Fibroblast of peridontal ligament (primary cell): ENCODE data around the gene STIP1.

Experiments used
- DNase-seq: peaks from one replicate; pipeline ENCODE4 v3.0.0-alpha.2; 2010; ENCODE audit errors: extremely low read depth

Gene STIP1

DNA sequence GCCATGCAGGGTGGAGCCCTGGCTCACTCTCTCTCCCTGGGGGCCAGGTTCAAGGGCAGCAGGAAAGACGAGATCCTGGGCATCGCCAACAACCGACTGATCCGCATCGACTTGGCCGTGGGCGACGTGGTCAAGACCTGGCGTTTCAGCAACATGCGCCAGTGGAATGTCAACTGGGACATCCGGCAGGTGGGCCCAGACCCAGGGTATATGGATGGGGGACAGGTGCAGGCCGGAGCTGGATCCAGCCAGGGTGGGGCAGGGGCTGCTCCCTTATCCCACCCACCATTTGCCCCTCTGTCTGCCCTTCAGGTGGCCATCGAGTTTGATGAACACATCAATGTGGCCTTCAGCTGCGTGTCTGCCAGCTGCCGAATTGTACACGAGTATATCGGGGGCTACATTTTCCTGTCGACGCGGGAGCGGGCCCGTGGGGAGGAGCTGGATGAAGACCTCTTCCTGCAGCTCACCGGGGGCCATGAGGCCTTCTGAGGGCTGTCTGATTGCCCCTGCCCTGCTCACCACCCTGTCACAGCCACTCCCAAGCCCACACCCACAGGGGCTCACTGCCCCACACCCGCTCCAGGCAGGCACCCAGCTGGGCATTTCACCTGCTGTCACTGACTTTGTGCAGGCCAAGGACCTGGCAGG is 37.2 kb downstream of the STIP1 start:
- DNase-seq = no peak

DNA sequence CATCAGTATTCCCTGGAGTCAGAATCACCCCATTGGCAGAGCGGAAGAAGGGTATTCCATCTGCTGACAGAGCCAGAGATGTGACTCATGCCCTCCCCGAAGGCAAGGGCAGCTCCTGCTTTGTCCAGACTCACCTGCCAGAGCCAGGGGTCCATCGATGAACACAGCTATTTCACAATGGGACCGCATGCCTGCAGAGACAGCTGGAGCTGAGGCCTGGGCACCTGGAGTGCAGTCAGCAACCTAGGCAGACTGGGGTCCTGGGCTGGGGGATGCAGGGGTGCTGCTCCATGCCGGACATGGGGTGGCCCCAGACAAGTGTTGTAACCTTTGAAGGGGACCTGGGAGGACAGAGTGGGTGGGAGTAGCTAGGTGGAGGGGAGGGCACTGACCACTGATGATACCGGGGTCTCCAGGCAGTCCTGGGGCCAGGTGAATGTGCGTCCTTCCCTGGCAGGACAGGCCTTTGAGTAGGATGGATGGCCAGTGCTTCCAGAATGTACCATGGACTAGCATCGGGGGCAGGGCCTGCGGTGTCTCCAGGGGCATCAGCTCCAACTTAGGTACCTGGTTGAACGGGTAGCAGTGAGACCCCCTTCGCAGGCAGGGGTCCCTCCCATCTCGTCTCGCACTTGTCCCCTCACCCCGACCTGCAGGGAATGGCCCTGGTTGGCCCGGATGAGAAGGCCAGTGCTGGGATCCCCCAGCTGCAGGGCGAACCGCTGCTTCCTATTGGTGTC is 38.4 kb downstream of the STIP1 start:
- DNase-seq = no peak

DNA sequence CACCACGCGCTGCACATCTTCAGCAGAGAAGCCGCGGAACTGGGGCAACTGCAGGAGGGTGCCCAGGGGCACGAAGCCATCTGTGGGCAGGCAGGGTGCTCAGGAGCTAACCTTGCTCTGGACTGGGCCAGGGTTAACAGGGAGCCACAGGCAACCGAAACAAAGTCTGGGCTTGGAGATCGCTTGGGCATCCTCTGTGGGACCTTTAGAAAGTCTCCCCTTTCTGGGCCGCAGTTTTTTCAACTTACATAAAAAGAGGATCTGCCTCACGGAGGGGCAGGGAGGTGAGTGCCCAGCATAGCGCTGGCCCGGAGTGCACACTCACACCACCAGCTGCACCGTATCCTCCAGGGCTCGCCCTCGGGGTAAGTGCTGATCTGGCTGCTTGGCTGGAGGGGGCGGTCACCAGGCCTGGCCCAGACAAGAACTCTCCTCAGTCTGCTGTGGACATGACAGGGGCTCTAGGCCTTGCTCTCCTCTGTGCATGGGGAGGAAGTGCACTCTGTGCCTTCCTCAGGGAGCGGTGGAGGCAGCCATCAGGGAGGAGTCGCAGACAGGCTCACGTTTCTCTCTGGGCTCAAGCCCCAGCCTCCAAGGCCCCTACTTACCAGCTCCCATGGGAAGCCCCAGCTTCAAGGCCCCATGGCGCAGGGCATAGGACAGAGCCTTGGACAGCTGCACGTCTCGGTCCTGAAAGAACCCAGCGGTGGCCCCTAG is 39.1 kb downstream of the STIP1 start:
- DNase-seq = no peak

DNA sequence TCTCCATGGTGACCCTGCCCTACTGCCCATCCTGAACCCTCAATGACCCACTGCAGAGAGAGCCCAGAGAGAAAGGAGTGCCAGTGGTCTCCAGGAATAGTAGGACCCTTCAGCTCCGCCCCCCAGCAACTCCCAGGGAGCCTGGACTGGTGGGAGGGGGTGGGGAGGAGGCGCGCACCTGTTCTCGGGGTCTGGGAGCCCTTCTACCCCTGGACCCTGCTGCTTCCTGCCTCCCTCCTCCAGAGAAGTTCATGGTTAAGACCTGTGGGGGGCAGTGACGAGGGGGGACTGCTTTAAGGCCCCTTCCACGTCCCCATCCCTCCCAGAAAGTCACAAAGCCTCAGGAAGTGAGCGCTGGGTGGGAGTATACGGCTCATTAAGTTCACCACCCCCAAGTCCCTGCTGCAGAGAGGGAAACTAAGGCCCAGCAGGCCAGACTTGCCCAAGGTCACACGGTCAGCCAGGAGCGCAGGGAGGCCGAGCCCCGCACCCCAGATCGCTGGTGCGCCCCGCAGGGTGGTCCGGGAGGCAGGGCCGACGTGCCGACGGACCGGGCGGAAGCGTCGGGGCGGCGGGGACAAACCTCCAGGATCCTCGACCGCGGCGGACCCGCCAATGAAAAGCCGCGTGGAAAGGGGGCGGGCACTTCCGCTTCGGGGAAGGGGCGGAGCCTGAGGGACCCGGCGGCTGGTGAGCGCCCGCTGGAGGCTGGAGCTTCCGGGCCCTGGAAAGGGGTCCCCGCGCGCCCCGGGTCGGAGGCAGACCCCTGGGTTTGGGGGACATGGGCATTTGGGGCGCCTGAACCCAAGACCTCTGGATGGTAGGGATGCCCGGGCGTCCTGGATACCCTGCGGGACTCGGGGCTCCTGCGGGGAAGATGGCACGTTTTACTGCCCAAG is 39.9 kb downstream of the STIP1 start, which contains the start of the genes NUDT22 and TRPT1:
NUDT22 (plus strand) TSS at position 667 of the 899 bp plus-strand sequence. CDS start 379 bp downstream, outside the sequence.
TRPT1 (minus strand) TSS at position 579 of the 899 bp plus-strand sequence; CDS start at position 253, 326 bp downstream.
- peak; percentile 64 for DNase-seq

DNA sequence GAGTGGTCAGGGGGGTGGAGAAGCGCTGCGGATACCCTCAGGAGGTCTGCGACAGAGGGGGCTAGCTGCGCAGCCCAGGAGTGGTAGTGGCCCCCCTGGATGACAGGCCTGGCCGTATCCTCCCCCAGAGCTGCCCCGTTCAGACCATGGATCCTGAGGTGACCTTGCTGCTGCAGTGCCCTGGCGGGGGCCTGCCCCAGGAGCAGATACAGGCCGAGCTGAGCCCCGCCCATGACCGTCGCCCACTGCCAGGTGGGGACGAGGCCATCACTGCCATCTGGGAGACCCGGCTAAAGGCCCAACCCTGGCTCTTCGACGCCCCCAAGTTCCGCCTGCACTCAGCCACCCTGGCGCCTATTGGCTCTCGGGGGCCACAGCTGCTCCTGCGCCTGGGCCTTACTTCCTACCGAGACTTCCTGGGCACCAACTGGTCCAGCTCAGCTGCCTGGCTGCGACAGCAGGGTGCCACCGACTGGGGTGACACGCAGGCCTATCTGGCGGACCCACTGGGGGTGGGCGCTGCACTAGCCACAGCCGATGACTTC is 40.6 kb downstream of the STIP1 start:
- no peak for DNase-seq

DNA sequence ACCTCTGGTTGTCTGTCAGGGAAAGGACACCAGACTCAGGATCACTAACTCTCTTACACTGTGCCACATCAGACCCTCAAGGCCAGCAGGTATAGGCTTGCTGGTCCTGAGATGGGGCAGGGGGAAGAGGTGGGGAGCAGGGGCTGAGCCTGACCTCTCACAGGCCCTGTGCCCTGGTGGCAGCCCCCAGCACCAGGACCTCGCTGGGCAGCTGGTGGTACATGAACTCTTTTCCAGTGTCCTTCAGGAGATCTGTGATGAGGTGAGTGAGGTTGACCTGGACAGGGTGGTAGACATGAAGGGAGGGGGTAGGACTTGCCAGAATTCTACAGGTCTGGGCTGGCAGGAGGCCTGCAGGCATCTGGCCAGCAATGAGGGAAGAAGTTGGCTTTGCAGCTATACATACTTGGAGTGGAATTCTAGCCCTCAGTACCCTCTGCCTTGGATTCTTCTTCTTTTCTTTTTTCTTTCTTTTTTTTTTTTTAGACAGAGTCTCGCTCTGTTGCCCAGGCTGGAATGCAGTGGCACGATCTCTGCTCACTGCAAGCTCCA is 41.5 kb downstream of the STIP1 start:
- DNase-seq = no peak

DNA sequence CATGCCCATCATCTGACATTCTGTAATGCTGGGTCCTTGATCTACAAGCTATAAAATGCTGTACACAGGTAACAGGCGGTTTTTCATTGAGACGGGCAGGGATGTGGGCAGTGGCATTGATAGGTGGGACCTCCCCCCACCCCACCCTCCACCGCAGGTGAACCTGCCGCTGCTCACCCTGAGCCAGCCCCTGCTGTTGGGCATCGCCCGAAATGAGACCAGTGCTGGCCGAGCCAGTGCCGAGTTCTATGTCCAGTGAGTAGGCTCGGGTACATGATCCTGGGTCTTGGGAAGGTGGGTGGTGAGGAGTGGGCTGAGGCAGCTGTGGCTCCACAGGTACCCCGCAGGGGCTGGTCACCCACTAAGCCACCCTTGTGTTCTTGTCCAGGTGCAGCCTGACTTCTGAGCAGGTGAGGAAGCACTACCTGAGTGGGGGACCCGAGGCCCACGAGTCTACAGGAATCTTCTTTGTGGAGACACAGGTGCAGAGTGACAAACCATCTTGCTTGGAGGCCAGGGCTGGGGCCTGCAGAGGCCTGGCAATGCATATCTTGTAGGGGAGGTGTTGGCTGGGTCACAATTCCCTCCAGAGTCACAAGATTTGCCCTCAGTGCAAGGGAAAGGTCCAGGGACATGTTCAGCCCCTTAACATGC is 43.2 kb downstream of the STIP1 start:
- no peak for DNase-seq

DNA sequence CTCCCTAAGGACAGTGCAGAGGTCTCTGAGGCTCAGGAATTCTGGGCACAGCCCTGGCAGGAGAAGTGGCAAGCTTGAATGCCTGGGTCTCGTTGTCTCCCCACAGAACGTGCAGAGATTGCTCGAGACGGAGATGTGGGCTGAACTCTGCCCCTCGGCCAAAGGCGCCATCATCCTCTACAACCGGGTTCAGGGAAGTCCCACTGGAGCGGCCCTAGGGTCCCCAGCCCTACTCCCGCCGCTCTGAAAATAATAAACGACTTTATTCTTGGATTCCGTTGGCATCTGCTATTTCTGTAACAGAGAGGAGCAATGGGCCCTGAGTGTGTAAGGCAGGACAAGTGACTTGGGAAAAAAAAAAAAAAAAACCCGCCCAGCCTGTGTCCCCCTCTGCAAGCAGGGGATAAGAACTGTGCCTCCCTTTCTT is 43.8 kb downstream of the STIP1 start:
- DNase-seq = no peak

DNA sequence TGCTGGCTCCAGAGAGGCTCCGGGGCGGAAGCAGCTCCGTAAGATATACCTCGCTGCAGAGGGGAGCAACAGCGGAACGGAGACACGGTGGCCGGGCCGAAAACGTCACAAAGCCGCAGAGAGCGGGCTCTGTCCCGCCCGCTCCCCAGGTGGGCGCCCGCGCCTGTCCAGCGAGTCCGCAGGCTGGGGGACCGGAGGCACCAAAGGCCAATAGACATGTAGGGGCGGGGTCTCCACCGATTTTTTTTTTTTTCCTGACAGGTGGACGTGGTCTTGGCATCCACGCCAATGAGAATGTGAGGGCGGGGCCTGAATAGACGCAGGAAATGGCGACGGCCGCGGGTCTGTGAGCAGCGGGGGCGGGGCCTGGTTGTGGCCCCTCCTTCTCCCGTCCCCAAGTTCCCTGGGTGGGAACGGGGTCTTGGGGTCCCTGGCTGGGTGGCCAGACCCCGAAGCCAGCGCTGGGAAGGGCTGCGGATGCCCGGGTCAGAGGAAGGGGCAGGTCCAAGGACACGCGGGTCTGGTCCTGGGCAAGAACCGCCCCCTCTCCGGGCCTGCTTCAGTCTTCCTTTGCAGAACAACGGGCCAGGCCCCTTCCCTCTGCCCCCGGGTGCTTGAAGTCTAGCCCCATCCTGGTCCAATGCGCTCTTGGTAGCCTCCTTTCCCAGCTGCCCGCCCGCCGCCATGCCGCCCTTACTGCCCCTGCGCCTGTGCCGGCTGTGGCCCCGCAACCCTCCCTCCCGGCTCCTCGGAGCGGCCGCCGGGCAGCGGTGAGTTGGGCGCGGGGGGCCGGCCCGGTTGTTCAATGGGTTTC is 44.4 kb downstream of the STIP1 start, which contains the start of gene DNAJC4:
DNAJC4 (plus strand) TSS at position 378 of the 814 bp plus-strand sequence; CDS start at position 685, 307 bp downstream.
- peak; percentile 71 for DNase-seq

DNA sequence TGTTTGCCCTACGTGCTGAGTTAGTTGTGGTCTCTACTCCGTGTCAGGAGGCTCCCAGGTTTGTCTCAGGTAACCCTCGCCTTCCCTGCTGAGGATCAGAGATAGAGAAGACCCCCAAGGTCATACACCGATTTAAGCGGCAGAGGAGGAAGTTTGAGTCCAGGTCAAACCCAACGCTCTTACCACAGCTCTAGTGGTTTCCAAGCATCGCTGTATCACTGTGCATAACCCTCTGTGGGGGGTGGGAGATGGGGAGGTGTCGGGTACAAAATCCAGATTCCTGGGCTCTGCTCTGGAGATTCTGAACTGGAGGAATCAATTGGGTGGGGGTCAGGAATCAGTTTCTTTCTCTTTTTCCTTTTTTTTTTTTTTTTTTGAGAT is 45.0 kb downstream of the STIP1 start:
- no peak for DNase-seq

DNA sequence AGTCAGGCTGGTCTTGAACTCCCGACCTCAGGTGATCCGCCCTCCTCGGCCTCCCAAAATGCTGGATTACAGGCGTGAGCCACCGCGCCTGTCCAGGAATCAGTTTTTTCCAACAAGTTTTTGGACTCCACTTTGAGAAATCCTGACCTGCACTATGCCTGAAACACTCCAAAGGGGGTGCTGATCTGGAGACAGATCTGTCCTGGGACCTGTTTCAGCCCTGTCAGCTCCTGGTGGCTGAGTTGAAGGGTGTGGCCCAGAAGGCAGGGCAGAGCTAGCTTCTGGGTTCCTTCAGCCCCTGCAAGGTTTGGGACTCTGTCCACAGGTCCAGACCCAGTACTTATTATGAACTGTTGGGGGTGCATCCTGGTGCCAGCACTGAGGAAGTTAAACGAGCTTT is 45.6 kb downstream of the STIP1 start:
- DNase-seq = no peak

DNA sequence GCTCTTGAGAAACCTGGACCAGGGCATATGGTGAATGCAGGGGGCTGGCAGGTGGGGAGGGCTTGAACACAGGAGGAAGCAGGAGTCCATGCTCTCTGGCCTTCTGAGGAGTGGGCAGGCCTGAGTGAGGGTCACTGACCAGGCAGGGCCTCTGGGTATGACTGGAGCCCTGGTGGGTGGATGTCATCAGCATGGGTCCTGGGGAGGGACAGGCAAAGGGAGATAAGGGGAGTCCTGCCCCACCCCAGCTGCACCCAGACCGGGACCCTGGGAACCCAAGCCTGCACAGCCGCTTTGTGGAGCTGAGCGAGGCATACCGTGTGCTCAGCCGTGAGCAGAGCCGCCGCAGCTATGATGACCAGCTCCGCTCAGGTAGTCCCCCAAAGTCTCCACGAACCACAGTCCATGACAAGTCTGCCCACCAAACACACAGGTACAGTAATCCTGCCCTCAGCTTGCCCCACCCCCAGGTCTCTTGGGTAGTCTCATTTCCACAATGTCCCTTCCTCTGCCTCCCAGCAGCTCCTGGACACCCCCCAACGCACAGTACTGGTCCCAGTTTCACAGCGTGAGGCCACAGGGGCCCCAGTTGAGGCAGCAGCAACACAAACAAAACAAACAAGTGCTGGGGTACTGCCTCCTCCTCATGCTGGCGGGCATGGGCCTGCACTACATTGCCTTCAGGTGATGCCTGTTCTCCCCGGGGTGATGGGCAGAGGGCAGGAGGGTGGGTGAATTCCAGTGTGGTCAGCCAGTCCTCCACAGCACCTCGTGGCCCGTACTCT is 46.4 kb downstream of the STIP1 start:
- no peak for DNase-seq

DNA sequence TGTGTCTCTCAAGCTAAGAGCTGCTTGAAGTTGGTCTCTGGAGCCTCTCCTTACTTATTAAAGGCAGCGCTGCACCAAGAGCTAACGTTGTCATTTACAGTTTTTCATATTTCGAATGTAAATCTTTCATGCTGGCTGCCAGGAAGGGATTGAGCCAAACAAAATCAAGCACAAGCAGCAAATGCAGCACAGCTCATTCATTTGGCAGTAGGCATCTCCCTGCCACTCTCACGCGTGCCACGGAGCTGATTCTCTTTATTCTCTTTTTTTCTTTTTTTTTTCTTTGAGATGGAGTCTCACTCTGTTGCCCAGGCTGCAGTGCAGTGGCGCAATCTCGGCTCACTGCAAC is 47.0 kb downstream of the STIP1 start:
- DNase-seq = no peak

DNA sequence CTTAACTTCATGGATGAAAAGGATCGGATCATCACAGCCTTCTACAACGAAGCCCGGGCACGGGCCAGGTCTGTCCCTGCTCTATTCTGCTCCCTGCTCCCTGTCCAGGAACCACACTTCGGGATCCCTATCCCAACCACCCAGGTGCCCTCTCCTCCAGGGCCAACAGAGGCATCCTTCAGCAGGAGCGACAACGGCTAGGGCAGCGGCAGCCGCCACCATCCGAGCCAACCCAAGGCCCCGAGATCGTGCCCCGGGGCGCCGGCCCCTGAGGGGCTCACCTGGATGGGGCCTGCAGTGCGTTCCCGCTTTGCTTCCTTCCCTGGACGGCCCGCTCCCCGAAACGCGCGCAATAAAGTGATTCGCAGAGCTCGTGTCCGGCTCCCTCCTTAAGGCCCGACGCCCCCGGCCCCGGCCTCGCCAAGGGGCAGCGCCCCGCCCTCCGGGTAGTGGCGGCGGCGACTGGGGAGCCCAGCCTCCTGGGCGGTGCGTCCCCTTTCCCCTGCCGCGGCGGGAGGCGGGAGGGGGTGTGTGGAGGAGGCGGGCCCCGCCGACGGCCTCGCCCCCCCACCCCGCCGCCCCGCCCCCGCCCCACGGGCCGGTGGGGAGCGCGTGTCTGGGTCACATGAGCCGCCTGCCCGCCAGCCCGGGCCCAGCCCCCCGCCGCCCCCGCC is 48.1 kb downstream of the STIP1 start, which contains the start of gene VEGFB:
VEGFB (plus strand) TSS at position 672 of the 674 bp plus-strand sequence. CDS start 250 bp downstream, outside the sequence.
- DNase-seq = no peak

DNA sequence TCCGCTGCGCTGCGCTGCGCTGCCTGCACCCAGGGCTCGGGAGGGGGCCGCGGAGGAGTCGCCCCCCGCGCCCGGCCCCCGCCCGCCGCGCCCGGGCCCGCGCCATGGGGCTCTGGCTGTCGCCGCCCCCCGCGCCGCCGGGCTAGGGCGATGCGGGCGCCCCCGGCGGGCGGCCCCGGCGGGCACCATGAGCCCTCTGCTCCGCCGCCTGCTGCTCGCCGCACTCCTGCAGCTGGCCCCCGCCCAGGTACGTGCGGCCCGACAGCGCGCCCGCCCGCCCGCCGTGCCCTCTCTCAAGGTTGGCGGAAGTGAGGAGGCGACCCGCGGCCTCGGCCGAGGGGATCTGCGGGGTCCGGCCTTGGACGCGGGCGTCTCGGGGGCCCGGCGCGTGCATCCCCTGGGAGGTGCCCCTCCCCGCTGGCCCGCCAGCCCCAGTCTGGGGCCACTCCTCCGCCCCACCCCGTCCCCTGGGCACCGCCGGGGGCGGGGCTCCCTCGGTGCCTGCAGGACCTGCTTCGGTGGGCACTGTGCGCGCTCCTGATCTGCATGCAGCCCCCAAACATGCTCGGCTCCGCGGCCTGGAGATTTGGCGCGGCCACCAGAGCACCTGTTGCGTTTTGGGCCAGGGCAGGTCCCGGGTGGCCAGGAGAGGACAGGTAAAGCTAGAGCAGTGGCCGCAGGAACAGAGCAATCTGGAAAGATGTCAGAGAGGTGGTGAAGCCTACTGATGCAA is 48.8 kb downstream of the STIP1 start:
- DNase-seq = no peak

DNA sequence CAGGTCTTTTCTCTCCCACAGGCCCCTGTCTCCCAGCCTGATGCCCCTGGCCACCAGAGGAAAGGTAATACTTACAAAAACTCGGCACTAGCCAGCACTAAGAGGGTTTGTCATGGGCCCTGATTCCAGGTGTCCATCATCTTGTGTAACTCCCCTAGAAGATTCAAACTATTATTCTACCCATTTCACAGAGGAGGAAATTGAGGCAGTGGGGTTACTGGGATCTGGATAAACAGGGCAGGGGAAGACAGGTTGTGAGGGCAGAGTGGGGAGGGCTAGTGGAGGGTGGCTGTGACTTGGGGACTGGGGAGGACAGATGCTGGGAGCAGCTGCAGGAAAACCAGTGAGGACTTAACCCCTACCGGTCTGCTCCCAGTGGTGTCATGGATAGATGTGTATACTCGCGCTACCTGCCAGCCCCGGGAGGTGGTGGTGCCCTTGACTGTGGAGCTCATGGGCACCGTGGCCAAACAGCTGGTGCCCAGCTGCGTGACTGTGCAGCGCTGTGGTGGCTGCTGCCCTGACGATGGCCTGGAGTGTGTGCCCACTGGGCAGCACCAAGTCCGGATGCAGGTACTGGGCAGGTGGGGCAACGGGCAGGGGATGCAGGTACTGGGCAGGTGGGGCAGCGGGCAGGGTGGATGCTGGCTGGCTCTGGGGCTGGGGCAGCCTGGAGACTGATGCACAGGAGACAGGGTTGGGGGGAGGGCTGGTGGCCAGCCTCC is 49.6 kb downstream of the STIP1 start:
- DNase-seq = no peak
